MM.1S (cell line): ENCODE data around the gene PIP4K2A.

Source experiments
- DNase-seq: peaks from one replicate; pipeline ENCODE4 v3.0.0-alpha.2; 2015
- H2AFZ ChIP-seq: fragments of 300-600 bp; sonication (generic); 2 replicates; pipeline ENCODE4 v1.6.0; 2016; ENCODE audit warnings: antibody characterized with exemption, low read length
- H3F3A ChIP-seq: fragments of 300-600 bp; sonication (generic); 2 replicates; pipeline ENCODE4 v1.6.1; 2016; ENCODE audit warnings: mild to moderate bottlenecking, antibody characterized with exemption, low read length, moderate library complexity, mixed read lengths; ENCODE audit not compliant: insufficient read depth
- H3K27ac ChIP-seq: fragments of 300-600 bp; sonication (generic); 2 replicates; pipeline ENCODE4 v1.5.1; 2016; ENCODE audit warnings: mild to moderate bottlenecking, low read length
- H3K27me3 ChIP-seq: fragments of 300-600 bp; sonication (generic); replicated peaks from 2 replicates; pipeline ENCODE4 v1.6.0; 2016; ENCODE audit warnings: low read length; ENCODE audit not compliant: insufficient read depth
- H3K36me3 ChIP-seq: fragments of 300-600 bp; sonication (generic); replicated peaks from 2 replicates; pipeline ENCODE4 v1.6.1; 2016; ENCODE audit warnings: mild to moderate bottlenecking, low read length, mixed read lengths; ENCODE audit not compliant: insufficient read depth
- H3K4me1 ChIP-seq: fragments of 300-600 bp; sonication (generic); 2 replicates; pipeline ENCODE4 v1.6.1; 2016; ENCODE audit warnings: low read length, mixed read lengths
- H3K4me2 ChIP-seq: fragments of 300-600 bp; sonication (generic); 2 replicates; pipeline ENCODE4 v1.6.0; 2016; ENCODE audit warnings: low read depth, low read length
- H3K4me3 ChIP-seq: fragments of 300-600 bp; sonication (generic); 2 replicates; pipeline ENCODE4 v1.5.1; 2016; ENCODE audit warnings: low read length, mixed read lengths
- H3K79me2 ChIP-seq: fragments of 300-600 bp; sonication (generic); 2 replicates; pipeline ENCODE4 v1.6.1; 2016; ENCODE audit warnings: mixed run types, low read length, mixed read lengths
- H3K9ac ChIP-seq: fragments of 300-600 bp; sonication (generic); 2 replicates; pipeline ENCODE4 v1.6.1; 2016; ENCODE audit warnings: low read length, mixed read lengths
- H3K9me2 ChIP-seq: fragments of 300-600 bp; sonication (generic); replicated peaks from 2 replicates; pipeline ENCODE4 v1.6.1; 2016; ENCODE audit warnings: mild to moderate bottlenecking, low read length, mixed read lengths; ENCODE audit not compliant: insufficient read depth
- H3K9me3 ChIP-seq: fragments of 300-600 bp; sonication (generic); replicated peaks from 2 replicates; pipeline ENCODE4 v1.6.1; 2016; ENCODE audit warnings: mild to moderate bottlenecking, low read length, mixed read lengths; ENCODE audit not compliant: insufficient read depth
- H4K20me1 ChIP-seq: fragments of 300-600 bp; sonication (generic); 2 replicates; pipeline ENCODE4 v1.6.1; 2016; ENCODE audit warnings: mild to moderate bottlenecking, low read length, moderate library complexity, mixed read lengths; ENCODE audit not compliant: insufficient read depth
- CTCF ChIP-seq: fragments of 300-600 bp; sonication (generic); IDR thresholded peaks from 2 replicates; pipeline ENCODE4 v1.5.1; 2016; ENCODE audit warnings: antibody characterized with exemption, low read length, mixed read lengths
- EZH2 ChIP-seq: fragments of 300-600 bp; sonication (generic); optimal IDR thresholded peaks from 2 replicates; pipeline ENCODE3; 2017; ENCODE audit warnings: low read depth, mild to moderate bottlenecking, antibody characterized with exemption, low read length, mixed read lengths
- EZH2phosphoT487 ChIP-seq: fragments of 300-600 bp; sonication (generic); IDR thresholded peaks from 2 replicates; pipeline ENCODE4 v1.6.1; 2018; ENCODE audit warnings: antibody characterized with exemption, low read length

PIP4K2A gene

GRCh38 chr10:22657566-22658225 is 56.7 kb downstream of the PIP4K2A start:
- peaks cover 36% of the 10 kb centered on the region; the same call in 1 of the 2 replicates for H3K79me2 ChIP-seq
- no peaks in the 10 kb centered on the region for H3K36me3 ChIP-seq
- H4K20me1 ChIP-seq = no peaks in the 10 kb centered on the region
- H3F3A ChIP-seq = no peaks in the 10 kb centered on the region
- H3K27ac ChIP-seq = no peak overlapping the region
- H3K9ac ChIP-seq = no peak overlapping the region
- TF ChIP-seq EZH2phosphoT487 = no peak
- TF ChIP-seq CTCF = no peak
- no peak for TF ChIP-seq EZH2
- no peaks in the 10 kb centered on the region for H3K27me3 ChIP-seq
- H3K4me3 ChIP-seq = no peak overlapping the region
- no peak overlapping the region for H2AFZ ChIP-seq
- H3K9me2 ChIP-seq = no peaks in the 10 kb centered on the region
- no peak for DNase-seq
- no peaks in the 10 kb centered on the region for H3K9me3 ChIP-seq
- no peak overlapping the region for H3K4me2 ChIP-seq
- H3K4me1 ChIP-seq = no peaks in the 10 kb centered on the region

- Histone ChIP-seq H3K9ac (no peak overlapping the region), H3K27ac (no peak overlapping the region), H3K9me3 (no peaks in the 10 kb centered on the region), H3K4me3 (no peak overlapping the region), H3F3A (no peaks in the 10 kb centered on the region), H3K27me3 (no peaks in the 10 kb centered on the region), H3K36me3 (no peaks in the 10 kb centered on the region), H4K20me1 (no peaks in the 10 kb centered on the region), H2AFZ (no peak overlapping the region), H3K4me2 (no peak overlapping the region), H3K4me1 (no peaks in the 10 kb centered on the region), H3K79me2 (peaks cover 30% of the 10 kb centered on the region; the same call in 1 of the 2 replicates), H3K9me2 (no peaks in the 10 kb centered on the region)
- no peak for DNase-seq
- TF ChIP-seq EZH2 (no peak), CTCF (no peak), EZH2phosphoT487 (no peak)
Observed at GRCh38 chr10:22657024-22657423, 57.4 kb downstream of the PIP4K2A start.

- Histone ChIP-seq H3K9me3 (no peaks in the 10 kb centered on the region), H3K4me2 (no peak overlapping the region), H3K36me3 (no peaks in the 10 kb centered on the region), H3K27ac (no peak overlapping the region), H3K79me2 (peaks cover 35% of the 10 kb centered on the region), H3K4me1 (no peaks in the 10 kb centered on the region), H4K20me1 (no peaks in the 10 kb centered on the region), H3K4me3 (no peak overlapping the region), H3K9ac (no peak overlapping the region), H3K27me3 (no peaks in the 10 kb centered on the region), H2AFZ (no peak overlapping the region), H3K9me2 (no peaks in the 10 kb centered on the region), H3F3A (no peaks in the 10 kb centered on the region)
- TF ChIP-seq EZH2phosphoT487 (no peak), CTCF (no peak), EZH2 (no peak)
- DNase-seq = no peak
Observed at GRCh38 chr10:22656036-22656435, 58.3 kb downstream of the PIP4K2A start.
